Activated CD8-positive, alpha-beta memory T cell treated with anti-CD3 and anti-CD28 coated beads for 4 hours (primary cell): ENCODE results near the gene FASTKD2.

Source experiments
- DNase-seq, 2 donors: peaks; one replicate each; pipeline ENCODE4 v3.0.0-alpha.2; 2020; ENCODE audit warnings: low read depth in 2 of 2

FASTKD2 gene

DNA sequence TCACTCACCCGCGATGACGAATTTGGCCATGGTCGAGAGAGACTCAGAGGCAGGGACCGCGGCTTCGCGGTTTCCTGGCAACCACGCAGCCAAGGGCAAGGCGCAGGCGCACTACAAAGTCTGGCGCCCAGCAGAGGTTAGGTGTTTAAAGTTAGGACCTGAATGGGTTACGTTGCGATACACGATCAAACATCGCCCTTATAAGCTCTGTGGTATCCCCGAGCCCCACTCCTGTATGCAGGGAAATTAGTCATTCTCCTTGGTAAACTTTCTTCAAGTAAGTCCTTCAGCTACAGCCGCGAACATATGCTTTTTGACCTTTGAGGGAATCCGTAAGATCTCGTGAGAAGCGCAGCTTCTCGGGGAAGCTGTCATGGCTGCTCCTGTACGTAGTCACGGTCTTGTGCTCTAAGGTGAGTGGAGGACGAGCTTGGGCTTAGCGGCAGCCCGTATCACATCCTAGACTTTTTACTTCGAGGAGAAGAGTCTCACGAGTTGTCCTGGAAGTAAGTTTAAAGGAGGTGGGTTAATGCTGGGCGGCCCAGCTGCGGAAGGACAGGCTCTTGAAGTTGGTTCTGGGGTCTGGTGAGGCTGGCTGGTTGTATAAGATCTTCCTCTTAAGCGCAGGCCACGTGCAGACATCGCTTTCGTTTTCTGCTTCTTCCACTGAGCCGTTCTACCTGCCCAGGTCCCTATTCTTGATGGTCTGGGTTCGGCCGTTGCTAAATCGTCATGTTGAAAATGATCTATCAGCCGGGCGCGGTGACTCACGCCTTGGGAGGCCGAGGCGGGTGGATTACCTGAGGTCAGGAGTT is at the start of gene FASTKD2, which contains the start of gene MDH1B:
TSS of gene FASTKD2 (plus strand) at position 365 of the 815 bp plus-strand sequence. CDS start 1,088 bp downstream, outside the sequence.
TSS of gene MDH1B (minus strand) at position 87 of the 815 bp plus-strand sequence. CDS start at position 30, 57 bp downstream.
- DNase-seq = peak; percentile 67 to 71

- no peak for DNase-seq
These were observed 48.8 kb upstream of the FASTKD2 start for GRCh38 chr2:206716623-206717022.

DNA sequence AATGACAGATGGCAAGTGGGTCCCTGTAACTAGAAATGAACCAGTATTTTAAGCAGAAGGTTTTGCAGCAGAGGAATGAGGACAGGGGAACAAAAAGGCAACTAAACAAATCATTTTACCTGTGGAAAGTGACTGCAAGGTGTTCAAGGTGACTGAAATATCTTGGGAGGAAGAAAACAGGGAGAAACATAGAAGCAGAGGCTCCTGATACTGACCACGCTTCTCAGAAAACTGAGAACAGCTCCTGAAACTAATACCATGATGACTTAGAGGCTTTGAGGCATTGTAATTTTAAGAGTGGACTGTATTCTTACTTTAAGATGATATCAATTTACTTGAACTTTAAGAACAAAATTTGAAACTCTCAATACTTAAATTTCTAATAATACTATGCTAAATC is 47.1 kb upstream of the FASTKD2 start, which contains the start of gene DYTN:
TSS of gene DYTN (minus strand) at position 101 of the 400 bp plus-strand sequence. CDS start 117 bp downstream, outside the sequence.
- DNase-seq = no peak

DNA sequence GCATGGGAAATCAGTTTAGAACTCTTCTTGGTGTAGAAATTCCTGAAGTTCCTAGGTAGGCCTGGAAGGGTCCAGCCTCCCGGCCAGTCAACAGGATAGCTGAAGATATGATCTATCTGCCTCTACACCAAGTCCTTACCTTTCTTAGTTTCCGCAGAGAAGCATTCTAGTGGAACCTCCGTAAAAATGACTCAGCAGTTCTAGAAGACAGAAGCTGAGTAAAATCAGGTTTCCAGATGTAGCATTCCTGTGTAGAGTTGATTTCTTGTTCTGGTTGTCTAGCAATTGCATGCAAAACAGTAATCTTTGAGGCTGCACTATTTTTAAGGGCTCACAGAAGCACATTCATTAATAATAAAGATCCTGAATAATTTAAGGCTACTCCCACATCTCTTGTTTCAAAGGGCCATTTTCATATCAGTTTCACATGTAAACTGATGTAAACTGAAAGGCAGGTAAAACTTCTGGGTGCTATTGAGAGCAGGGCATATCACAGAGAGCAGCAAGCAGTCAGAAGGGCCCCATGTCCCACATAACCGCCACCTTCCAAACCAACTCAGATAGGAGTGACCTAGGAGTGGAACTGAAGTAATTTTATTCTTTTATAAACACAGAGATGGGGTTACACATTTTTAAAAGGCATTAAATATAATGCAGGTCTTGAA is 44.0 kb upstream of the FASTKD2 start:
- no peak for DNase-seq

GRCh38 chr2:206723288-206723687 is 42.1 kb upstream of the FASTKD2 start:
- DNase-seq = no peak

DNA sequence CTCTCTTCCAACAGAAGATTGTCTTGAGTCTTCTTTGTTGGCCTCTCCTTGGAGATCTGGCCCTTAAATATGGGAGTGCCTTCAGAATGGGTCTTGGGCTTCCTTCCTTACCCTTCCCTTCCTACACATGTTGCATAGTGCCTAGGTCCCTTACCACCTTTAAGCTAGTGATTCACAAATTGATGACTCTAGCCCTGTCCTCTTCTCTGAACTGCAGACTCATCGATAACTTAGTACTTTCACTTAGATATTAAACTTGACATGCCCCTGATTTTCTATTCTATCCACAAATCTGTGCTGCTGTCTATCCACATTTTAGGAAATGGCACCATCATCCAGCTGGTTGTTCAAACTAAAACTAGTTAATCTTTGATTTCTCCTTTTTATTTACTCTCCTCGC is 38.1 kb upstream of the FASTKD2 start:
- DNase-seq = no peak

- no peak for DNase-seq
These were observed 36.9 kb upstream of the FASTKD2 start for GRCh38 chr2:206728277-206729199.

DNA sequence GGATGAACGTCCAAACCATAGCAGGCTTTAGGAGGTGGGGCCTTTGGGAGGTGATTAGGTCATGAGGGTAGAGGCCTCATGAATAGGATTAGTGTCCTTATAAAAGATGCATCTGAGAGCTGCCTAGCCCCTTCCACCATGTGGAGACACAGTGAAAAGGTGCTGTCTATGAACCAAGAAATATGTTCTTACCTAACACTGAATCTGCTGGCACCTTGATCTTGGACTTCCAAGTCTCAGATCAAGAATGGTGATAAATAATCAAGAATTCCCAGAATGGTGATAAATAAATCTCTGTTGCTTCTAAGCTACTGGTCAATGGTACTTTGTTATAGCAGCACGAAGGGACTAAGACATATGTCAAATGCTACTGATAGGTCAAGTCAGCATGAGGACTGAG is 32.1 kb upstream of the FASTKD2 start:
- DNase-seq = no peak

- DNase-seq = no peak
These were observed 28.5 kb upstream of the FASTKD2 start for GRCh38 chr2:206736935-206737334.

DNA sequence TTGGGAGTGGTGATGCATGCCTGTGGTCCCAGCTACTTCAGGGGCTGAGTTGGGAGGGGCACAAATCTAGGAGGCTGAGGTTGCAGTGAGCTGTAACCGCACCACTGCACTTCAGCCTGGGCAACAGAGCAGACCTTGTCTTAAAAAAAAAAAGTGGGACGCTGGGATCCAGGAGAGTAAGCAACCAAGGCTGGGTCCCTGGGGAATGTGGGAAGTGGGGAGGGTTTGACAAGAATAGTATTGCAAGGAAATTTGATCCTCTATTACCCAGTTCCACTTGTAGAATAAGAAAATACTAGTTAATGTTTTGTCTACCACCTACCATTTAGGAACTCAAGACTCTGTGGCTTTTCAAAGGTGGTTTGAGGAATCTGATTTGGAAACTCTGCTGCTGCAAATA is 26.1 kb upstream of the FASTKD2 start:
- no peak for DNase-seq

GRCh38 chr2:206740800-206741199 is 24.6 kb upstream of the FASTKD2 start:
- DNase-seq = no peak

DNA sequence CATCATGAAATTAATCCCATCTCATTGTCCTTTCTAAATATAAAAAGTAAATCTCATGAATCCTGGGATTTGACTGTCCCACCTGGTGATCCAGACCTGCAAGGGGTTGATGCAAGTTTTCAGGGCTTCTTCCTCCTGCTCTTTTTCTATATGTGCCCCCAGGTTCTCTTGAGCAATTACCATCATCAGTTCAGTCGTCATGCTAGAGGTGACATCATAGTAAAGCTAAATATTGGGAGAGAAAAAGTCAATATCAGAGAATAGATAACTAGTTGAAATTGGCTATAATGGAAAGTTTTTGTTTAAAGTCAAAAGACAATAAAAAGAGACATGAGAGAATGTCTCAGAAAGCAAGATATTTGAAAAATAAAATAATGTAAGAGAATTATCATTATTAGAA is 8.6 kb upstream of the FASTKD2 start:
- no peak for DNase-seq

DNA sequence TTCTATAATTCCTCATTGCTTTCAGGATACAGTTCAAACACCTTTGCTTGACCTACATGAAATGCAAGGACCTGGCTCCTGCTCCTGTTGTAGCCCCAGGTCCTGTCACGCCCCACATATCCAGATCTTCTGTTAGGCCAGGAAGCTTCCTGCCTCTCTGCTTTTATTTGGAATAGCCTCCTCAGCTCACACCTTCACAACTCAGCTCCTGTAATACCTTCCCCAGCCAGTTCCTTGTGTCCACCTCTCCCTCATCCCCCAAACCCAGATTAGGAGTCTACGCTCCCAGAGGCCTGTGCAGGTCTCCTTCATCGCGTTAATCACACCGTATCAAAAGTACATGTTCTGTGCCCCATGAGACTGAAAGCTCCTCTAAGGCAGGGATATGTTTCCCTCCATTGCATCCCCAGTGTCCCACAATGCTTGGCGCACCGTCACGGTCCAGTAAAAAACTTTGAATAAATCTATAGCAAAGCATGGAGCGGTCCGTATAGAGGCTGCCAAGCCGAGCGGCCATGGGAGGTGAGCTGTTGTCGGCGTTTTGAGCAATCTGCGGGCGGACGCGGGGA is 649 bp upstream of the FASTKD2 start:
- no peak for DNase-seq

DNA sequence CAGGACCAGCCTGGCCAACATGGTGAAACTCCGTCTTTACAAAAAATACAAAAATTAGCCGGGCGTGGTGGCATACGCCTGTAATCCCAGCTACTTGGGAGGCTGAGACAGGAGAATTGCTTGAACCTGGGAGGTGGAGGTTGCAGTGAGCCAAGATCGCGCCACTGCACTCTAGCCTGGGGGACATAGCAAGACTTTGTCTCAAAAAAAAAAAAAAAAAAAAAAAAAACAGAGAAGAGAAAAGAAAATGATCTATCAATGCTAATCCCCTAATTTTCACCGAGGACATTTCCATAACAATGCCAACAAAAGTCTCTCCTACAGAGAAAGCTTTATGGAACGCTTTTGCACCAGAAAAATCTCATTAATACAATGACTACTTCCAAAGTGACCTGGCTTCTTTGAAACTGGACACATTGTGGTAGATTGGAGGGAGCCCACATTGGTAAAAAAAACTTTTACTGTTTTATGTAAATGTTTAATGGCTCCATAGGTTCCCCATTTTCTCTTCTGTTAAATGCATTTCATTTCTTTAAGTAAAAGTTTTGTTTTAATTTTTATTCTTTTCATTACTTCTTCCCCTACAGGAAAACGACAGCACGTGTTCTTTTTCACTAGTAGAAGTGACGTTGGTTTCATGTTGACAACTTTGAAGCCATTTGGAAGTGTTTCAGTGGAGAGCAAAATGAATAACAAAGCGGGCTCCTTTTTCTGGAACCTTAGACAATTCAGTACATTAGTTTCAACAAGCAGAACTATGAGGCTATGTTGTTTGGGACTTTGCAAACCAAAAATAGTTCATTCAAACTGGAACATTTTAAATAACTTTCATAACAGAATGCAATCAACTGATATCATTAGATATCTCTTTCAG is 888 bp downstream of the FASTKD2 start:
- no peak for DNase-seq

DNA sequence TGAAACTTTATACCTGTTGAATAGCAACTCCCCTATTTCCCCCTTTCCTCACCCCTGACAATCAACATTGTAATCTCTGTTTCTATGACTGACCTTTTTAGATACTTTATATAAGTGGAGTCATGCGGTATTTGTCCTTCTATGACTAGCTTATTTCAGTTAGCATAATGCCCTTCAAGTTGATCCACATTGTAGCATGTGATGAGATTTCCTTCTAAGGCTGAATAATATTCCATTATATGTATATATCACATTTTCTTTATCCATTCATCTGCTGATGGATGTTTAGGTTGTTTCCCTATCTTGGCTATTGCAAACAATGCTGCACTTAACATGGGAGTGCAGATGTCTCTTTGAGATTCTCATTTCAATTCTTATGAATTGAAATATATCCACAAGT is 9.5 kb downstream of the FASTKD2 start:
- DNase-seq = no peak

DNA sequence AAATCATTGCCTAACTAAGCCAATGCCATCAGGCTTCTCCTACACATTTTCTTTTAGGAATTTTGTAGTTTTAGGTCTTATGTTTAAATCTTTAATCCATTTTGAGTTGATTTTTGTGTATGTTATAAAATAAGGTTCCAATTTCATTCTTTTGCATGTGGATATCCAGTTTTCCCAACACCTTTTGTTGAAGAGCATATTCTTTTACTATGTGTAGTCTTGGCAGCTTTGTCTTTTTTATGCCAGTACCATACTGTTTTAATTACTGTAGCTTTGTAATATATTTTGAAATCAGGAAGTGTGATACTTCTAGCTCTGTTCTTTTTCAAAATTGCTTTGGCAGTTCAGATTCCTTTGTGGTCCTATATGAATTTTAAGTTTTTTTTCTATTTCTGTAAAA is 11.0 kb downstream of the FASTKD2 start:
- DNase-seq = no peak

- no peak for DNase-seq
These were observed 15.3 kb downstream of the FASTKD2 start for GRCh38 chr2:206780671-206781070.

GRCh38 chr2:206783718-206784117 is 18.3 kb downstream of the FASTKD2 start:
- no peak for DNase-seq

GRCh38 chr2:206784559-206785353 is 19.4 kb downstream of the FASTKD2 start:
- DNase-seq = no peak
